Keratinocyte (primary cell): Measurements from ENCODE around the gene CELF2. TPM values are rescaled to one million over a fixed set of nuclear protein-coding genes. Genes with fewer than 3 reads are reported as not detected.

Source experiments
- DNase-seq: peaks from one replicate; pipeline ENCODE4 v3.0.0-alpha.2; 2011; ENCODE audit warnings: low read depth, missing footprints, low spot score
- FAIRE-seq: peaks from 2 replicates; lab custom pipeline; 2011; peaks lifted over from hg19 to GRCh38; lab: Jason Lieb, UNC
- H2AFZ ChIP-seq: 2 replicates; pipeline ENCODE4 v1.6.0; 2012; ENCODE audit warnings: low read length, control low read depth, inconsistent platforms; ENCODE audit not compliant: control insufficient read depth
- H3K27ac ChIP-seq: 2 replicates; pipeline ENCODE4 v1.5.1; 2011; ENCODE audit warnings: low read length; ENCODE audit not compliant: control insufficient read depth, insufficient read depth
- H3K27me3 ChIP-seq: 3 replicates; pipeline ENCODE4 v1.6.0; 2011; ENCODE audit warnings: low read length; ENCODE audit not compliant: control insufficient read depth, insufficient read depth; ENCODE audit errors: extremely low read depth
- H3K36me3 ChIP-seq, 2 experiments: 2 replicates in 1 of 2; 3 replicates in 1 of 2; pipeline ENCODE4 v1.5.1; 2011; ENCODE audit warnings: low read length in 2 of 2, mild to moderate bottlenecking in 1 of 2; ENCODE audit not compliant: control insufficient read depth in 2 of 2, insufficient read depth in 2 of 2; ENCODE audit errors: extremely low read depth in 1 of 2
- H3K4me1 ChIP-seq: 3 replicates; pipeline ENCODE4 v1.5.1; 2011; ENCODE audit warnings: low read length; ENCODE audit not compliant: control insufficient read depth, insufficient read depth; ENCODE audit errors: extremely low read depth
- H3K4me2 ChIP-seq: 3 replicates; pipeline ENCODE4 v1.6.0; 2011; ENCODE audit warnings: low read depth, low read length; ENCODE audit not compliant: control insufficient read depth, insufficient read depth; ENCODE audit errors: extremely low read depth
- H3K4me3 ChIP-seq, 3 experiments: fragments of 200-600 bp in 1 of 3; sonication (generic) in 1 of 3; 2 replicates in 2 of 3; 3 replicates in 1 of 3; pipeline ENCODE4 v1.5.1; 2011 to 2016; ENCODE audit warnings: low read length in 3 of 3, mild to moderate bottlenecking in 3 of 3, control low read depth in 2 of 3, inconsistent platforms in 1 of 3, low read depth in 1 of 3, mixed read lengths in 1 of 3, mixed run types in 1 of 3, moderate library complexity in 1 of 3; ENCODE audit not compliant: control insufficient read depth in 2 of 3, insufficient read depth in 2 of 3; ENCODE audit errors: extremely low read depth in 1 of 3
- H3K79me2 ChIP-seq: 2 replicates; pipeline ENCODE4 v1.6.0; 2012; ENCODE audit warnings: low read length; ENCODE audit not compliant: control insufficient read depth, insufficient read depth
- H3K9ac ChIP-seq: 3 replicates; pipeline ENCODE4 v1.6.0; 2011; ENCODE audit warnings: low read length; ENCODE audit not compliant: control insufficient read depth, insufficient read depth; ENCODE audit errors: extremely low read depth
- H3K9me1 ChIP-seq: 3 replicates; pipeline ENCODE4 v1.6.0; 2011; ENCODE audit warnings: low read length; ENCODE audit not compliant: control insufficient read depth, insufficient read depth; ENCODE audit errors: extremely low read depth
- H3K9me3 ChIP-seq: 2 replicates; pipeline ENCODE4 v1.5.1; 2012; ENCODE audit warnings: low read depth, low read length; ENCODE audit not compliant: control insufficient read depth
- H4K20me1 ChIP-seq: 3 replicates; pipeline ENCODE4 v1.6.0; 2011; ENCODE audit warnings: low read length; ENCODE audit not compliant: control insufficient read depth, insufficient read depth; ENCODE audit errors: extremely low read depth
- CTCF ChIP-seq, 3 experiments: IDR thresholded peaks in 1 of 3; conservative IDR thresholded peaks in 1 of 3; optimal IDR thresholded peaks in 1 of 3; 2 replicates in 2 of 3; 3 replicates in 1 of 3; pipeline versions ENCODE3 to v1.5.1; 2011; ENCODE audit warnings: low read length in 3 of 3, mild to moderate bottlenecking in 3 of 3, moderate library complexity in 2 of 3, control low read depth in 1 of 3, inconsistent platforms in 1 of 3; ENCODE audit not compliant: insufficient read depth in 2 of 3; ENCODE audit errors: extremely low read depth in 1 of 3
- EZH2 ChIP-seq: IDR thresholded peaks from one replicate; pipeline ENCODE4 v1.6.1; 2012; ENCODE audit warnings: inconsistent platforms, mild to moderate bottlenecking, low read length, moderate library complexity
- dilution Hi-C: fragments of 300-500 bp; cut with MboI; formaldehyde crosslinking; loops from one replicate; pipeline ENCODE4 v1.7.0; 2020; ENCODE audit warnings: low sequenced_read_pairs; ENCODE audit not compliant: extremely low pct_ligation_motif_present
- polyA plus RNA-seq, 5 experiments: library from polyadenylated mRNA; depleted of rRNA in 3 of 5; stranded (reverse) in 3 of 5; stranded (forward) in 1 of 5; unstranded in 1 of 5; fragments of >200 nt; gene quantifications; 1 replicate in 1 of 5; 2 replicates in 3 of 5; 3 replicates in 1 of 5; pipeline versions ENCODE4 v1.2.1 to v1.2.3, GENCODE V29; 2011 to 2012; ENCODE audit warnings: missing spikeins in 2 of 5, low read depth in 1 of 5, low replicate concordance in 1 of 5

CELF2 gene
- polyA plus RNA-seq, 1 donor (not counting 4 experiments of a cell fraction or from before 2014, with no cell fraction given): 9.8 TPM

GRCh38 chr10:10989669-10990068, 28.0 kb upstream of the CELF2 start:
- H4K20me1 ChIP-seq: no peaks in the 10 kb centered on the region
- H3K4me3 ChIP-seq: no peak overlapping the region
- H3K27me3 ChIP-seq: no peaks in the 10 kb centered on the region
- H3K9me1 ChIP-seq: no peaks in the 10 kb centered on the region
- FAIRE-seq: no peak
- H3K79me2 ChIP-seq: no peaks in the 10 kb centered on the region
- no peaks in the 10 kb centered on the region for H3K9me3 ChIP-seq
- H3K4me2 ChIP-seq: no peak overlapping the region
- no peaks in the 10 kb centered on the region for H3K4me1 ChIP-seq
- H2AFZ ChIP-seq: no peak overlapping the region
- no peak for DNase-seq
- H3K36me3 ChIP-seq: no peaks in the 10 kb centered on the region
- H3K27ac ChIP-seq: no peak overlapping the region
- dilution Hi-C loops: no loop called here
- H3K9ac ChIP-seq: no peak overlapping the region
- TF ChIP-seq EZH2 (no peak), CTCF (optimal IDR thresholded peaks at IDR 0.05 in 1 of 3, IDR thresholded peaks at IDR 0.05 in 1 of 3, conservative IDR thresholded peaks at IDR 0.05 in 1 of 3; ENCODE audit: extremely low read depth in 1 of 3, insufficient read depth in 2 of 3, low read length in 3 of 3) (no peak)

- Histone ChIP-seq H3K4me3 (no peak overlapping the region), H3K4me1 (no peaks in the 10 kb centered on the region), H2AFZ (no peak overlapping the region), H4K20me1 (no peaks in the 10 kb centered on the region), H3K27ac (no peak overlapping the region), H3K27me3 (no peaks in the 10 kb centered on the region), H3K9me1 (no peaks in the 10 kb centered on the region), H3K9me3 (no peaks in the 10 kb centered on the region), H3K9ac (no peak overlapping the region), H3K79me2 (no peaks in the 10 kb centered on the region), H3K36me3 (no peaks in the 10 kb centered on the region), H3K4me2 (peak overlapping the region; percentile 4)
- TF ChIP-seq CTCF (optimal IDR thresholded peaks at IDR 0.05 in 1 of 3, IDR thresholded peaks at IDR 0.05 in 1 of 3, conservative IDR thresholded peaks at IDR 0.05 in 1 of 3; ENCODE audit: extremely low read depth in 1 of 3, insufficient read depth in 2 of 3, low read length in 3 of 3) (no peak), EZH2 (no peak)
- FAIRE-seq: peak; percentile 58
- no peak for DNase-seq
- dilution Hi-C loops: no loop called here
Observed at GRCh38 chr10:10991144-10991543, 26.5 kb upstream of the CELF2 start.
